IMR-90 (cell line): ENCODE measurements around the gene DYNC2LI1. TPM values are rescaled to one million over a fixed set of nuclear protein-coding genes. Genes with fewer than 3 reads are reported as not detected.

Experiments
- ATAC-seq: fragments of 200-7000 bp; cut with Tn5 transposase; 2 replicates; pipeline ENCODE4 v1.9.1; 2020; ENCODE audit warnings: low read depth, mild to moderate bottlenecking, moderate library complexity
- BruUV-seq: library from RNA; stranded (reverse); fragments of 400-500 nt; replicated peaks from 2 replicates; lab custom pipeline; 2021; lab: Mats Ljungman, UMichigan
- CTCF ChIA-PET: fragments of 300-600 bp; formaldehyde crosslinking; extraction: SDS; loops from one replicate; lab custom pipeline; 2021; ENCODE audit warnings: antibody characterized with exemption; lab: Yijun Ruan, JAX
- POLR2A ChIA-PET: fragments of 300-600 bp; sonication (Branson Sonifier 250); formaldehyde crosslinking; loops from one replicate; lab custom pipeline; 2022; ENCODE audit warnings: antibody characterized with exemption; ENCODE audit not compliant: unreplicated experiment; lab: Charles Lee
- DNase-seq: peaks from one replicate; pipeline ENCODE4 v3.0.0; 2013
- H2AFZ ChIP-seq: replicated peaks from 2 replicates; pipeline ENCODE3; 2013; ENCODE audit warnings: low read length, mild to moderate bottlenecking; ENCODE audit not compliant: poor library complexity
- H2AK5ac ChIP-seq: 2 replicates; pipeline ENCODE4 v1.6.1; 2013; ENCODE audit warnings: low read depth, low read length, inconsistent platforms
- H2AK9ac ChIP-seq: replicated peaks from 2 replicates; pipeline ENCODE3; 2013; ENCODE audit warnings: mild to moderate bottlenecking, low read depth, low read length, moderate library complexity; ENCODE audit not compliant: poor library complexity
- H2BK120ac ChIP-seq: 2 replicates; pipeline ENCODE4 v1.6.1; 2013; ENCODE audit warnings: low read depth, low read length, inconsistent platforms
- H2BK15ac ChIP-seq: 3 replicates; pipeline ENCODE4 v1.6.1; 2013; ENCODE audit warnings: low read depth, low read length, inconsistent platforms
- H2BK20ac ChIP-seq: 2 replicates; pipeline ENCODE4 v1.6.1; 2013; ENCODE audit warnings: low read depth, mild to moderate bottlenecking, inconsistent platforms, low read length, moderate library complexity
- H2BK5ac ChIP-seq: 2 replicates; pipeline ENCODE4 v1.6.1; 2013; ENCODE audit warnings: mild to moderate bottlenecking, low read depth, low read length, inconsistent platforms; ENCODE audit not compliant: poor library complexity, severe bottlenecking
- H3K14ac ChIP-seq: replicated peaks from 2 replicates; pipeline ENCODE4 v1.6.1; 2013; ENCODE audit warnings: low read depth, low read length, inconsistent platforms
- H3K18ac ChIP-seq: 2 replicates; pipeline ENCODE4 v1.6.1; 2013; ENCODE audit warnings: low read depth, low read length, control low read depth
- H3K23ac ChIP-seq: 2 replicates; pipeline ENCODE4 v1.6.1; 2013; ENCODE audit warnings: low read depth, low read length, inconsistent platforms
- H3K27ac ChIP-seq: 2 replicates; pipeline ENCODE4 v1.5.1; 2013; ENCODE audit warnings: mild to moderate bottlenecking, control low read depth, low read length; ENCODE audit not compliant: insufficient read depth
- H3K27me3 ChIP-seq: 2 replicates; pipeline ENCODE4 v1.6.1; 2013; ENCODE audit warnings: low read length; ENCODE audit not compliant: control insufficient read depth, insufficient read depth
- H3K36me3 ChIP-seq: 2 replicates; pipeline ENCODE4 v1.6.1; 2013; ENCODE audit warnings: low read length, mixed read lengths; ENCODE audit not compliant: control insufficient read depth, insufficient read depth
- H3K4ac ChIP-seq: 2 replicates; pipeline ENCODE4 v1.6.1; 2013; ENCODE audit warnings: low read depth, low read length, inconsistent platforms
- H3K4me1 ChIP-seq: 2 replicates; pipeline ENCODE4 v1.6.1; 2013; ENCODE audit warnings: low read length, mixed read lengths; ENCODE audit not compliant: control insufficient read depth, insufficient read depth
- H3K4me2 ChIP-seq: 2 replicates; pipeline ENCODE4 v1.6.1; 2013; ENCODE audit warnings: low read depth, mild to moderate bottlenecking, control low read depth, low read length, moderate library complexity
- H3K4me3 ChIP-seq: 2 replicates; pipeline ENCODE4 v1.5.1; 2013; ENCODE audit warnings: low read depth, mild to moderate bottlenecking, control low read depth, low read length, moderate library complexity; ENCODE audit not compliant: insufficient read depth
- H3K56ac ChIP-seq: 2 replicates; pipeline ENCODE4 v1.6.1; 2013; ENCODE audit warnings: low read length, inconsistent platforms; ENCODE audit not compliant: insufficient read depth; ENCODE audit errors: extremely low read depth
- H3K79me1 ChIP-seq, 2 experiments: 2 replicates each; pipeline ENCODE4 v1.6.1; 2013; ENCODE audit warnings: low read length in 2 of 2, inconsistent platforms in 1 of 2, low read depth in 1 of 2
- H3K9ac ChIP-seq: 2 replicates; pipeline ENCODE4 v1.6.1; 2013; ENCODE audit warnings: low read depth, low read length, control low read depth
- H3K9me1 ChIP-seq: 2 replicates; pipeline ENCODE4 v1.6.1; 2013; ENCODE audit warnings: low read length, inconsistent platforms; ENCODE audit not compliant: insufficient read depth
- H3K9me3 ChIP-seq: 2 replicates; pipeline ENCODE4 v1.6.1; 2013; ENCODE audit warnings: low read length; ENCODE audit not compliant: control insufficient read depth, insufficient read depth
- H4K20me1 ChIP-seq: 2 replicates; pipeline ENCODE4 v1.6.1; 2013; ENCODE audit warnings: low read length, inconsistent platforms; ENCODE audit not compliant: insufficient read depth
- H4K5ac ChIP-seq: 2 replicates; pipeline ENCODE4 v1.6.1; 2013; ENCODE audit warnings: mild to moderate bottlenecking, low read depth, low read length, control low read depth
- H4K8ac ChIP-seq, 2 experiments: 2 replicates each; pipeline ENCODE4 v1.6.1; 2013; ENCODE audit warnings: low read depth in 2 of 2, low read length in 2 of 2, control low read depth in 1 of 2, inconsistent platforms in 1 of 2
- H4K91ac ChIP-seq: 2 replicates; pipeline ENCODE4 v1.6.1; 2013; ENCODE audit warnings: low read depth, low read length, inconsistent platforms; ENCODE audit not compliant: insufficient read depth
- BHLHE40 ChIP-seq: fragments of 150-350 bp; IDR thresholded peaks from 2 replicates; pipeline ENCODE4 v1.6.1; 2016; ENCODE audit warnings: mild to moderate bottlenecking, low read depth, low read length
- CEBPB ChIP-seq: IDR thresholded peaks from 2 replicates; pipeline ENCODE4 v1.6.1; 2012; ENCODE audit warnings: low read depth, low read length, improper control_type of control experiment
- CHD1 ChIP-seq: IDR thresholded peaks from 2 replicates; pipeline ENCODE4 v1.6.1; 2012; ENCODE audit warnings: low read depth, low read length, improper control_type of control experiment
- CTCF ChIP-seq: conservative IDR thresholded peaks from 2 replicates; pipeline ENCODE4 v1.5.1; 2012; ENCODE audit warnings: mild to moderate bottlenecking, low read depth, low read length, improper control_type of control experiment
- ELK1 ChIP-seq: fragments of 150-350 bp; IDR thresholded peaks from 2 replicates; pipeline ENCODE4 v1.6.1; 2016; ENCODE audit warnings: low read depth, mild to moderate bottlenecking, low read length, moderate library complexity, borderline replicate concordance
- FOS ChIP-seq: fragments of 150-350 bp; IDR thresholded peaks from 2 replicates; pipeline ENCODE4 v1.6.1; 2016; ENCODE audit warnings: low read depth, low read length
- MAFK ChIP-seq: IDR thresholded peaks from 2 replicates; pipeline ENCODE4 v1.6.1; 2012; ENCODE audit warnings: low read depth, low read length, improper control_type of control experiment
- MAZ ChIP-seq: IDR thresholded peaks from 2 replicates; pipeline ENCODE4 v1.6.1; 2012; ENCODE audit warnings: low read depth, mild to moderate bottlenecking, low read length, improper control_type of control experiment, moderate library complexity, borderline replicate concordance
- MXI1 ChIP-seq: IDR thresholded peaks from 2 replicates; pipeline ENCODE4 v1.6.1; 2012; ENCODE audit warnings: low read depth, mild to moderate bottlenecking, low read length, moderate library complexity, borderline replicate concordance
- NFE2L2 ChIP-seq: fragments of 150-350 bp; IDR thresholded peaks from 2 replicates; pipeline ENCODE4 v1.6.1; 2016; ENCODE audit warnings: low read depth, mild to moderate bottlenecking, low read length
- RAD21 ChIP-seq: IDR thresholded peaks from 2 replicates; pipeline ENCODE4 v1.6.1; 2012; ENCODE audit warnings: low read length, improper control_type of control experiment
- RCOR1 ChIP-seq: IDR thresholded peaks from 2 replicates; pipeline ENCODE4 v1.6.1; 2012; ENCODE audit warnings: mild to moderate bottlenecking, low read length, improper control_type of control experiment; ENCODE audit not compliant: insufficient replicate concordance
- RFX5 ChIP-seq: IDR thresholded peaks from 2 replicates; pipeline ENCODE4 v1.8.0; 2012; ENCODE audit warnings: low read depth, mild to moderate bottlenecking, low read length, moderate library complexity
- SMC3 ChIP-seq: fragments of 150-350 bp; IDR thresholded peaks from 2 replicates; pipeline ENCODE4 v1.6.1; 2016; ENCODE audit warnings: low read depth, mild to moderate bottlenecking, antibody characterized with exemption, low read length, moderate library complexity
- WGBS, 2 experiments: methylation state at CpG; one replicate each; pipeline versions ENCODE4 v1.1.5 to v1.1.7; 2013; ENCODE audit warnings: missing lambda C conversion rate in 2 of 2; ENCODE audit not compliant: insufficient read length in 1 of 2; ENCODE audit errors: extremely low coverage in 2 of 2; 5-methylcytosine and 5-hydroxymethylcytosine counted together
- dilution Hi-C: fragments of 300-500 bp; cut with HindIII; formaldehyde crosslinking; loops from one replicate; pipeline ENCODE4 v1.14.3; 2018; ENCODE audit warnings: low sequenced_read_pairs; ENCODE audit not compliant: unreplicated experiment
- in situ Hi-C: fragments of 300-500 bp; cut with MboI; formaldehyde crosslinking; loops from 3 replicates; pipeline ENCODE4 v1.14.3; 2019; ENCODE audit warnings: low sequenced_read_pairs, inconsistent platforms, mixed read lengths
- intact Hi-C: fragments of 100-400 bp; cut with micrococcal nuclease; formaldehyde crosslinking; loops from 2 replicates; pipeline ENCODE4 v1.10.0; 2022
- polyA plus RNA-seq, 3 experiments: library from polyadenylated mRNA; depleted of rRNA; stranded (reverse); fragments of >200 nt; gene quantifications; 2 replicates each; pipeline ENCODE4 v1.2.3, GENCODE V29; 2012; ENCODE audit warnings: low replicate concordance in 1 of 3
- total RNA-seq: library from RNA; depleted of rRNA; stranded (reverse); fragments of >200 nt; gene quantifications from 2 replicates; pipeline ENCODE4 v1.2.3, GENCODE V29; 2012

DYNC2LI1 gene
- total and polyA plus RNA-seq, 2 of the 4 experiments (the other 2 are of a cell fraction) = 5.2 to 10.4 TPM

DNA sequence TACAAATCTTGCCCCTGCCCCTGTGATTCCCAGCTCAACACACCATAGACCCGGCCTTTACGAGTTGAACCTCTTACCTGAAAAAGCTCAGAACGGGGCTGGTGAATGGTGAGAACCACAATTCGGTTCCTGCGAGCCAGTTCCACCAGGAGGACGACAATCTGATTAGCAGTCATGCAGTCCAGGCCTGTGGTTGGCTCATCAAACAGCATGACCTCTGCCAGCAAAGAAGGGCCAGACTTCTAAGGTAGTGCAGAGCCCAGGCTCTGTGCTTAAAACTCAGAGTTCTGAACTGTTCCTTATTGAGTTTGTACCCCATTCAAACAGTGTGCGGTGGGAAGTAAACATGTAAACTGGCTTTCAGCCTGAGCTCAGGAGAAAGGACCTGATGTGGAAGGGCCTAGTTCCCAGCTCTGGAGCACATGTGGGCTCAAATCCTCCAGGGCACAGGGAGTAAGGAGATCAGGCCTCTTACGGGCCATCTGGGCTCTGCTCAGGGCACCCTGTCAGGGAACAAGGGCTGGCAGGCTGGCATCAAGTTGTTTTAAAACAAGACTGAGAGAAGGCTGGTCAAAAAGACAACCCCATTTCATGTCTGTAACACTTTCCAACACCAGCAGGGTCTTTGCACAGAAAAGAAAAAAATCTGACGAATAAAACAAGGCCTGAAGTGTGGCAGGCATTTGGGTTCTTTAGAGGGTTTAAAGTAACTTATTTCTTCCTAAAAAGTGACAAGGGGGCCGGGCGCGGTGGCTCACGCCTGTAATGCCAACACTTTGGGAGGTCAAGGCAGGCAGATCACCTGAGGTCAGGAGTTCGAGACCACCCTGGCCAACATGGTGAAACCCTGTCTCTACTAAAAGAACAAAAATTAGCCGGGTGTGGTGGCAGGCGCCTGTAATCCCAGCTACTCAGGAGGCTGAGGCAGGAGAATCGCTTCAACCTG, 52.7 kb downstream of the DYNC2LI1 start:
- no TSS peak for BruUV-seq
- no peak for TF ChIP-seq BHLHE40
- no peak for TF ChIP-seq SMC3
- TF ChIP-seq RAD21 = no peak
- no peak for TF ChIP-seq RFX5
- TF ChIP-seq MAZ = no peak
- no peak for TF ChIP-seq NFE2L2
- TF ChIP-seq ELK1 = no peak
- TF ChIP-seq RCOR1 = no peak
- TF ChIP-seq FOS = no peak
- no peak for TF ChIP-seq CEBPB
- TF ChIP-seq CHD1 = no peak
- TF ChIP-seq MAFK = no peak
- TF ChIP-seq MXI1 = no peak
- no peak for TF ChIP-seq CTCF

More for the DNA sequence above, 52.7 kb downstream of the DYNC2LI1 start:
- no peaks in the 10 kb centered on the region for H4K20me1 ChIP-seq
- H3K4me2 ChIP-seq = no peak overlapping the region
- no peaks in the 10 kb centered on the region for H3K9me3 ChIP-seq
- 89% methylated on average over 10 of the region's 17 CpGs; no CpG with 5 or more reads in 1 of the 2 experiments for WGBS, 2 experiments
- no peaks in the 10 kb centered on the region for H3K36me3 ChIP-seq
- ATAC-seq (no peak), DNase-seq (no peak)
- H2BK5ac ChIP-seq = no peak overlapping the region
- no peak overlapping the region for H2AK9ac ChIP-seq
- no peak overlapping the region for H3K4ac ChIP-seq
- no peak overlapping the region for H4K91ac ChIP-seq
- in situ Hi-C loops = no loop called here
- no peak overlapping the region for H3K9ac ChIP-seq
- H2AK5ac ChIP-seq = no peak overlapping the region
- H2BK15ac ChIP-seq = no peak overlapping the region
- intact Hi-C loops = no loop called here
- no peaks in the 10 kb centered on the region for H3K9me1 ChIP-seq
- no peak overlapping the region for H3K14ac ChIP-seq
- no peak overlapping the region for H3K27ac ChIP-seq
- no peak overlapping the region for H3K23ac ChIP-seq
- POLR2A ChIA-PET = no interaction called here
- no peak overlapping the region for H2BK120ac ChIP-seq
- CTCF ChIA-PET = interaction anchor here (0.6 kb wide), 1 partner anchor 11 kb away, joined by 3 read pairs; no protein-coding TSS in a partner anchor
- no peak overlapping the region for H3K56ac ChIP-seq
- dilution Hi-C loops = no loop called here
- H3K4me1 ChIP-seq = no peaks in the 10 kb centered on the region; the same call in 1 of the 2 replicates
- H3K4me3 ChIP-seq = no peak overlapping the region
- no peak overlapping the region for H4K5ac ChIP-seq
- no peak overlapping the region for H2BK20ac ChIP-seq
- no peak overlapping the region for H3K18ac ChIP-seq
- H2AFZ ChIP-seq = peak overlapping the region; percentile 25
- no peaks in the 10 kb centered on the region for H3K79me1 ChIP-seq
- no peak overlapping the region for H4K8ac ChIP-seq
- H3K27me3 ChIP-seq = peaks cover 52% of the 10 kb centered on the region
